ENCODE results near the gene HOOK2.

The HOOK2 gene

GRCh38 chr19:12789098-12789903, 13.9 kb upstream of the HOOK2 start (continued):
- TF ChIP-seq ZBTB48 (tag by site-specific recombination; IDR thresholded peaks at IDR 0.05) (0 out of 2 replicates have a peak, but pooled peaks have one; percentile 10), ZNF433 (tag by site-specific recombination; IDR thresholded peaks at IDR 0.05; ENCODE audit: low read depth) (no peak), ZNF624 (tag by site-specific recombination; IDR thresholded peaks at IDR 0.05) (no peak), ZNF248 (tag by site-specific recombination; IDR thresholded peaks at IDR 0.05) (no peak), ZNF791 (tag by site-specific recombination; IDR thresholded peaks at IDR 0.05) (no peak), ZNF660 (tag by site-specific recombination; IDR thresholded peaks at IDR 0.05) (no peak)
- TF ChIP-seq, protein P1, sequence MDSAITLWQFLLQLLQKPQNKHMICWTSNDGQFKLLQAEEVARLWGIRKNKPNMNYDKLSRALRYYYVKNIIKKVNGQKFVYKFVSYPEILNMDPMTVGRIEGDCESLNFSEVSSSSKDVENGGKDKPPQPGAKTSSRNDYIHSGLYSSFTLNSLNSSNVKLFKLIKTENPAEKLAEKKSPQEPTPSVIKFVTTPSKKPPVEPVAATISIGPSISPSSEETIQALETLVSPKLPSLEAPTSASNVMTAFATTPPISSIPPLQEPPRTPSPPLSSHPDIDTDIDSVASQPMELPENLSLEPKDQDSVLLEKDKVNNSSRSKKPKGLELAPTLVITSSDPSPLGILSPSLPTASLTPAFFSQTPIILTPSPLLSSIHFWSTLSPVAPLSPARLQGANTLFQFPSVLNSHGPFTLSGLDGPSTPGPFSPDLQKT (IDR thresholded peaks at IDR 0.05; ENCODE audit: borderline replicate concordance, low read depth, low read length), result no peak

DNA sequence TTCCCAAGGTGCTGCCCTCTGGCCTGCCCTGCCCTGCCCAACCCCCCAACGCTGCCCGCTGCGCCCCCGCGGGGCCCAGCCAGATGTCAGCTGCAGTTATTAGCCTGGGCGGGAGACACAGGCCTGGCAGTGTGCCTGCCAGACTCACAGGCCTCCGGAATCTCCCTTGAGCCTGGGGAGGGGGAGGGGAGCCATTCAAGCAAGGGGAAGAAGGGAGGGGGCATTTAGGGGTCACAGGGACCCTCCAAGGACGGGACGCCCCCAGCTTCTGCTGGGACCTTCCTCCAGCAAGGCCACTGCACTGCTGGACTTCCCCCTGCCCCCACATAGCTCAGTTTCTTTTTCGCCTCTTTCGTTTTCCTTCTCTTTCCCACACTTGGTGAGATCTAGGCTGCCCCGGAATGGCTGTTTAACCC, 13.3 kb upstream of the HOOK2 start:
- no peaks in the 10 kb centered on the region for H3K9me3 ChIP-seq (ENCODE audit: control insufficient read depth, insufficient read depth, low read depth, low read length)
- H3K4me1 ChIP-seq (ENCODE audit: control insufficient read depth, insufficient read depth, low read length), result peaks cover 21% of the 10 kb centered on the region
- ChIA-PET POLR2A (interaction anchor here (0.6 to 1.2 kb wide), 5 partner anchors 8 to 1459 kb away, joined by 3 to 7 read pairs (median 4); partner anchors contain the start of genes PRDX2 and THSD8), CTCF (interaction anchor here (0.7 to 3.4 kb wide), 5 partner anchors 11 to 37 kb away, joined by 4 to 20 read pairs (median 11); no protein-coding TSS in a partner anchor)
- H3K4me3 ChIP-seq (ENCODE audit: low read depth, low read length), result no peak overlapping the region
- no peaks in the 10 kb centered on the region for H3K36me3 ChIP-seq (ENCODE audit: control insufficient read depth in 2 of 2, insufficient read depth in 1 of 2, low read length in 2 of 2)
- peak overlapping the region; percentile 20 for H3K27ac ChIP-seq (ENCODE audit: extremely low read depth, low read depth, low read length)
- no peak for TF ChIP-seq ZNF561 (tag by site-specific recombination; IDR thresholded peaks at IDR 0.05; ENCODE audit: borderline replicate concordance)
- no peak for TF ChIP-seq ZNF707 (tag by site-specific recombination; IDR thresholded peaks at IDR 0.05)
- peak; percentile 67 for TF ChIP-seq KLF1 (tag by site-specific recombination; IDR thresholded peaks at IDR 0.05)
- TF ChIP-seq, protein P2, sequence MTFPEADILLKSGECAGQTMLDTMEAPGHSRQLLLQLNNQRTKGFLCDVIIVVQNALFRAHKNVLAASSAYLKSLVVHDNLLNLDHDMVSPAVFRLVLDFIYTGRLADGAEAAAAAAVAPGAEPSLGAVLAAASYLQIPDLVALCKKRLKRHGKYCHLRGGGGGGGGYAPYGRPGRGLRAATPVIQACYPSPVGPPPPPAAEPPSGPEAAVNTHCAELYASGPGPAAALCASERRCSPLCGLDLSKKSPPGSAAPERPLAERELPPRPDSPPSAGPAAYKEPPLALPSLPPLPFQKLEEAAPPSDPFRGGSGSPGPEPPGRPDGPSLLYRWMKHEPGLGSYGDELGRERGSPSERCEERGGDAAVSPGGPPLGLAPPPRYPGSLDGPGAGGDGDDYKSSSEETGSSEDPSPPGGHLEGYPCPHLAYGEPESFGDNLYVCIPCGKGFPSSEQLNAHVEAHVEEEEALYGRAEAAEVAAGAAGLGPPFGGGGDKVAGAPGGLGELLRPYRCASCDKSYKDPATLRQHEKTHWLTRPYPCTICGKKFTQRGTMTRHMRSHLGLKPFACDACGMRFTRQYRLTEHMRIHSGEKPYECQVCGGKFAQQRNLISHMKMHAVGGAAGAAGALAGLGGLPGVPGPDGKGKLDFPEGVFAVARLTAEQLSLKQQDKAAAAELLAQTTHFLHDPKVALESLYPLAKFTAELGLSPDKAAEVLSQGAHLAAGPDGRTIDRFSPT (tag by site-specific recombination; IDR thresholded peaks at IDR 0.05), result peak; percentile 76
- no peak for TF ChIP-seq ZNF146 (tag by site-specific recombination; IDR thresholded peaks at IDR 0.05)
- no peak for TF ChIP-seq PRDM1 (tag by site-specific recombination; IDR thresholded peaks at IDR 0.05)
- TF ChIP-seq ZBTB48 (tag by site-specific recombination; IDR thresholded peaks at IDR 0.05), result peak; percentile 98
- no peak for TF ChIP-seq ZNF426 (tag by site-specific recombination; IDR thresholded peaks at IDR 0.05)
- TF ChIP-seq ZNF76 (tag by site-specific recombination; IDR thresholded peaks at IDR 0.05; ENCODE audit: borderline replicate concordance, low read depth), result peak; percentile 54; the same call in 1 of the 2 replicates
- TF ChIP-seq ZNF529 (tag by site-specific recombination; IDR thresholded peaks at IDR 0.05; ENCODE audit: insufficient replicate concordance), result no peak
- TF ChIP-seq ZNF274 (IDR thresholded peaks at IDR 0.05; ENCODE audit: low read length), result no peak
- TF ChIP-seq ZNF274 (tag by site-specific recombination; IDR thresholded peaks at IDR 0.05; ENCODE audit: borderline replicate concordance), result no peak
- TF ChIP-seq SP3 (tag by site-specific recombination; IDR thresholded peaks at IDR 0.05), result 0 out of 2 replicates have a peak, but pooled peaks have one; percentile 9
- no peak for TF ChIP-seq ZNF623 (tag by site-specific recombination; IDR thresholded peaks at IDR 0.05)
- peak; percentile 90 for TF ChIP-seq EGR2 (tag by site-specific recombination; IDR thresholded peaks at IDR 0.05; ENCODE audit: low read depth)
- TF ChIP-seq KLF16 (tag by site-specific recombination; IDR thresholded peaks at IDR 0.05), result no peak
- TF ChIP-seq, protein P3, sequence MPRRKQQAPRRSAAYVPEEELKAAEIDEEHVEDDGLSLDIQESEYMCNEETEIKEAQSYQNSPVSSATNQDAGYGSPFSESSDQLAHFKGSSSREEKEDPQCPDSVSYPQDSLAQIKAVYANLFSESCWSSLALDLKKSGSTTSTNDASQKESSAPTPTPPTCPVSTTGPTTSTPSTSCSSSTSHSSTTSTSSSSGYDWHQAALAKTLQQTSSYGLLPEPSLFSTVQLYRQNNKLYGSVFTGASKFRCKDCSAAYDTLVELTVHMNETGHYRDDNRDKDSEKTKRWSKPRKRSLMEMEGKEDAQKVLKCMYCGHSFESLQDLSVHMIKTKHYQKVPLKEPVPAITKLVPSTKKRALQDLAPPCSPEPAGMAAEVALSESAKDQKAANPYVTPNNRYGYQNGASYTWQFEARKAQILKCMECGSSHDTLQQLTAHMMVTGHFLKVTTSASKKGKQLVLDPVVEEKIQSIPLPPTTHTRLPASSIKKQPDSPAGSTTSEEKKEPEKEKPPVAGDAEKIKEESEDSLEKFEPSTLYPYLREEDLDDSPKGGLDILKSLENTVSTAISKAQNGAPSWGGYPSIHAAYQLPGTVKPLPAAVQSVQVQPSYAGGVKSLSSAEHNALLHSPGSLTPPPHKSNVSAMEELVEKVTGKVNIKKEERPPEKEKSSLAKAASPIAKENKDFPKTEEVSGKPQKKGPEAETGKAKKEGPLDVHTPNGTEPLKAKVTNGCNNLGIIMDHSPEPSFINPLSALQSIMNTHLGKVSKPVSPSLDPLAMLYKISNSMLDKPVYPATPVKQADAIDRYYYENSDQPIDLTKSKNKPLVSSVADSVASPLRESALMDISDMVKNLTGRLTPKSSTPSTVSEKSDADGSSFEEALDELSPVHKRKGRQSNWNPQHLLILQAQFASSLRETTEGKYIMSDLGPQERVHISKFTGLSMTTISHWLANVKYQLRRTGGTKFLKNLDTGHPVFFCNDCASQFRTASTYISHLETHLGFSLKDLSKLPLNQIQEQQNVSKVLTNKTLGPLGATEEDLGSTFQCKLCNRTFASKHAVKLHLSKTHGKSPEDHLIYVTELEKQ (tag by site-specific recombination; IDR thresholded peaks at IDR 0.05; ENCODE audit: borderline replicate concordance), result peak; percentile 59; the same call in 1 of the 2 replicates
- TF ChIP-seq ZNF791 (tag by site-specific recombination; IDR thresholded peaks at IDR 0.05), result no peak
- peak; percentile 81 for TF ChIP-seq ZNF692 (tag by site-specific recombination; IDR thresholded peaks at IDR 0.05)
- TF ChIP-seq ZNF830 (tag by site-specific recombination; IDR thresholded peaks at IDR 0.05; ENCODE audit: low read depth), result no peak
- no peak for TF ChIP-seq ZNF174 (tag by site-specific recombination; IDR thresholded peaks at IDR 0.05)

Measured in HEK293 (cell line).